Measurements from ENCODE around the gene TSEN15.
A peak's percentile ranks its signal among the peaks of the same experiment; 100 is the strongest.

TSEN15 gene

GRCh38 chr1:184032306-184032929 lies 19.1 kb upstream of the TSEN15 start (continued):
- TF ChIP-seq ZBTB48 (tag by site-specific recombination; IDR thresholded peaks at IDR 0.05) = 0 out of 2 replicates have a peak, but pooled peaks have one; percentile 51
- no peak for TF ChIP-seq ZBTB49 (tag by site-specific recombination; IDR thresholded peaks at IDR 0.05; ENCODE audit: low read depth)

- Histone ChIP-seq H3K4me1 (ENCODE audit: control insufficient read depth, insufficient read depth, low read length) (peaks cover 7% of the 10 kb centered on the region), H3K9me3 (ENCODE audit: control insufficient read depth, insufficient read depth, low read depth, low read length) (no peaks in the 10 kb centered on the region), H3K36me3 (ENCODE audit: control insufficient read depth in 2 of 2, insufficient read depth in 1 of 2, low read length in 2 of 2) (no peaks in the 10 kb centered on the region), H3K4me3 (ENCODE audit: low read depth, low read length) (no peak overlapping the region), H3K27ac (ENCODE audit: extremely low read depth, low read depth, low read length) (no peak overlapping the region)
- TF ChIP-seq ZNF692 (tag by site-specific recombination; IDR thresholded peaks at IDR 0.05) (peak; percentile 55; the same call in 1 of the 2 replicates), REST (tag by site-specific recombination; IDR thresholded peaks at IDR 0.05) (no peak), ZNF10 (tag by site-specific recombination; IDR thresholded peaks at IDR 0.05) (no peak), ZNF2 (tag by site-specific recombination; IDR thresholded peaks at IDR 0.05) (no peak), ZNF37A (tag by site-specific recombination; IDR thresholded peaks at IDR 0.05) (no peak), ZNF48 (tag by site-specific recombination; IDR thresholded peaks at IDR 0.05) (no peak), ZBTB21 (tag by site-specific recombination; IDR thresholded peaks at IDR 0.05) (no peak), ZNF423 (tag by site-specific recombination; IDR thresholded peaks at IDR 0.05) (no peak), PRDM1 (tag by site-specific recombination; IDR thresholded peaks at IDR 0.05) (peak; percentile 16; the same call in 1 of the 2 replicates), SP7 (tag by site-specific recombination; IDR thresholded peaks at IDR 0.05) (peak; percentile 83), PRDM2 (tag by site-specific recombination; IDR thresholded peaks at IDR 0.05; ENCODE audit: borderline replicate concordance) (no peak), ZNF354C (tag by site-specific recombination; IDR thresholded peaks at IDR 0.05; ENCODE audit: borderline replicate concordance, low read depth) (no peak), ZFP69B (tag by site-specific recombination; IDR thresholded peaks at IDR 0.05) (0 out of 2 replicates have a peak, but pooled peaks have one; percentile 21), ZNF335 (tag by site-specific recombination; conservative IDR thresholded peaks at IDR 0.05) (no peak)
- ChIA-PET POLR2A (interaction anchor here (1.0 kb wide), 1 partner anchor 18 kb away, joined by 3 read pairs; the partner anchor contains the start of gene TSEN15), CTCF (interaction anchor here (1.1 kb wide), 1 partner anchor 88 kb away, joined by 3 read pairs; no protein-coding TSS in a partner anchor)
Observed at GRCh38 chr1:184032930-184033418, 18.6 kb upstream of the TSEN15 start.

All from HEK293 (cell line).